PC-9 (cell line): ENCODE results near the gene DICER1. TPM values are rescaled to one million over a fixed set of nuclear protein-coding genes. Genes with fewer than 3 reads are reported as not detected.

Source experiments
- BruUV-seq: library from RNA; stranded (reverse); fragments of 400-500 nt; replicated peaks from 2 replicates; lab custom pipeline; 2021; lab: Mats Ljungman, UMichigan
- CTCF ChIA-PET: fragments of 300-600 bp; sonication (Branson Sonifier 250); formaldehyde crosslinking; loops from one replicate; lab custom pipeline; 2022; ENCODE audit warnings: antibody characterized with exemption; lab: Charles Lee
- POLR2A ChIA-PET: fragments of 300-600 bp; sonication (Branson Sonifier 250); formaldehyde crosslinking; loops from one replicate; lab custom pipeline; 2022; ENCODE audit warnings: antibody characterized with exemption; ENCODE audit not compliant: unreplicated experiment; lab: Charles Lee
- DNase-seq, 2 experiments: peaks; one replicate each; pipeline versions ENCODE4 v3.0.0 to v3.0.0-alpha.2; 2015 to 2022; ENCODE audit warnings: mixed read lengths in 1 of 2
- H2AFZ ChIP-seq: fragments of 200-600 bp; sonication (generic); 2 replicates; pipeline ENCODE4 v1.8.1; 2017; ENCODE audit warnings: antibody characterized with exemption
- H3F3A ChIP-seq: fragments of 200-600 bp; sonication (generic); 2 replicates; pipeline ENCODE4 v1.8.1; 2017; ENCODE audit warnings: antibody characterized with exemption, mild to moderate bottlenecking, low read depth; ENCODE audit not compliant: insufficient read depth
- H3K27ac ChIP-seq: fragments of 200-600 bp; sonication (generic); 2 replicates; pipeline ENCODE4 v1.6.1; 2016; ENCODE audit warnings: mixed run types
- H3K27me3 ChIP-seq: fragments of 200-600 bp; sonication (generic); 2 replicates; pipeline ENCODE4 v1.6.1; 2016; ENCODE audit warnings: low read depth, mixed run types; ENCODE audit not compliant: insufficient read depth
- H3K36me3 ChIP-seq: fragments of 200-600 bp; sonication (generic); 2 replicates; pipeline ENCODE4 v1.6.1; 2016; ENCODE audit warnings: low read depth, mixed run types
- H3K4me1 ChIP-seq: fragments of 200-600 bp; sonication (generic); replicated peaks from 2 replicates; pipeline ENCODE4 v1.6.1; 2016; ENCODE audit warnings: mixed run types; ENCODE audit not compliant: insufficient read depth
- H3K4me2 ChIP-seq: fragments of 200-600 bp; sonication (generic); 2 replicates; pipeline ENCODE4 v1.6.1; 2017; ENCODE audit warnings: mixed run types
- H3K4me3 ChIP-seq: fragments of 200-600 bp; sonication (generic); 2 replicates; pipeline ENCODE4 v1.6.1; 2016; ENCODE audit warnings: mixed run types
- H3K79me2 ChIP-seq: fragments of 200-600 bp; sonication (generic); 2 replicates; pipeline ENCODE4 v1.6.1; 2017; ENCODE audit warnings: low read depth, mixed run types
- H3K9me2 ChIP-seq: fragments of 200-600 bp; sonication (generic); 2 replicates; pipeline ENCODE4 v1.8.1; 2017; ENCODE audit warnings: mild to moderate bottlenecking; ENCODE audit not compliant: insufficient read depth
- H3K9me3 ChIP-seq: fragments of 200-600 bp; sonication (generic); 2 replicates; pipeline ENCODE4 v1.8.1; 2016; ENCODE audit warnings: low read depth; ENCODE audit not compliant: insufficient read depth
- H4K20me1 ChIP-seq: fragments of 200-600 bp; sonication (generic); 2 replicates; pipeline ENCODE4 v1.8.1; 2017; ENCODE audit not compliant: insufficient read depth
- EZH2 ChIP-seq: fragments of 200-600 bp; sonication (generic); IDR thresholded peaks from 2 replicates; pipeline ENCODE4 v1.8.0; 2017; ENCODE audit warnings: antibody characterized with exemption, low read depth
- intact Hi-C: fragments of 100-400 bp; cut with micrococcal nuclease; formaldehyde crosslinking; loops from one replicate; pipeline ENCODE4 v1.10.0; 2022; ENCODE audit not compliant: unreplicated experiment
- total RNA-seq: library from RNA; stranded (reverse); gene quantifications from 2 replicates; pipeline ENCODE4 v1.2.3, GENCODE V29; 2021
- TF ChIP-seq, protein P1 (sequence below): fragments of 200-600 bp; sonication (generic); conservative IDR thresholded peaks from 2 replicates; pipeline ENCODE4 v1.6.1; 2017; ENCODE audit warnings: mixed run types, antibody characterized with exemption, mild to moderate bottlenecking, moderate library complexity

DICER1 gene
- total RNA-seq, 1 experiment from 2014 or later: 15.1 TPM

DNA sequence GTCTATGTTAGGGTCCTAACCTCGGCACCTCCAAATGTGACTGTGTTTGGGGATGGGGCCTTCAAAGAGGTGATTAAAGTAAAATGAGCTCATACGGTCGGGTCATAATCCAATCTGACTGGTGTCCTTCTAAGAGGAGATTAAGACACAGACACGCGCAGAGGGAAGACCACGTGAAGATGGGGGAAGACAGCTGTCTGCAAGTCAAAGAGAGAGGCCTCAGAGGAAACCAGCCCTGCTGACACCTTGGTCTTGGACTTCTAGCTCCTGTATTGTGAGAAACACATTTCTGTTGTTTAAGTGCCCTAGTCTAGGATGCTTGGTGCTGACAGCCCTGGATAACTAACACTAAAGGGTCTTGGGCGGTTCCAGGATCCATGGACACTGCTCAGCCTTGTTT is 109.6 kb downstream of the DICER1 start:
- TF ChIP-seq EZH2: no peak
- TF ChIP-seq, protein P1, sequence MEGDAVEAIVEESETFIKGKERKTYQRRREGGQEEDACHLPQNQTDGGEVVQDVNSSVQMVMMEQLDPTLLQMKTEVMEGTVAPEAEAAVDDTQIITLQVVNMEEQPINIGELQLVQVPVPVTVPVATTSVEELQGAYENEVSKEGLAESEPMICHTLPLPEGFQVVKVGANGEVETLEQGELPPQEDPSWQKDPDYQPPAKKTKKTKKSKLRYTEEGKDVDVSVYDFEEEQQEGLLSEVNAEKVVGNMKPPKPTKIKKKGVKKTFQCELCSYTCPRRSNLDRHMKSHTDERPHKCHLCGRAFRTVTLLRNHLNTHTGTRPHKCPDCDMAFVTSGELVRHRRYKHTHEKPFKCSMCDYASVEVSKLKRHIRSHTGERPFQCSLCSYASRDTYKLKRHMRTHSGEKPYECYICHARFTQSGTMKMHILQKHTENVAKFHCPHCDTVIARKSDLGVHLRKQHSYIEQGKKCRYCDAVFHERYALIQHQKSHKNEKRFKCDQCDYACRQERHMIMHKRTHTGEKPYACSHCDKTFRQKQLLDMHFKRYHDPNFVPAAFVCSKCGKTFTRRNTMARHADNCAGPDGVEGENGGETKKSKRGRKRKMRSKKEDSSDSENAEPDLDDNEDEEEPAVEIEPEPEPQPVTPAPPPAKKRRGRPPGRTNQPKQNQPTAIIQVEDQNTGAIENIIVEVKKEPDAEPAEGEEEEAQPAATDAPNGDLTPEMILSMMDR: no peak
- POLR2A ChIA-PET: no interaction called here
- BruUV-seq: no TSS peak

DNA sequence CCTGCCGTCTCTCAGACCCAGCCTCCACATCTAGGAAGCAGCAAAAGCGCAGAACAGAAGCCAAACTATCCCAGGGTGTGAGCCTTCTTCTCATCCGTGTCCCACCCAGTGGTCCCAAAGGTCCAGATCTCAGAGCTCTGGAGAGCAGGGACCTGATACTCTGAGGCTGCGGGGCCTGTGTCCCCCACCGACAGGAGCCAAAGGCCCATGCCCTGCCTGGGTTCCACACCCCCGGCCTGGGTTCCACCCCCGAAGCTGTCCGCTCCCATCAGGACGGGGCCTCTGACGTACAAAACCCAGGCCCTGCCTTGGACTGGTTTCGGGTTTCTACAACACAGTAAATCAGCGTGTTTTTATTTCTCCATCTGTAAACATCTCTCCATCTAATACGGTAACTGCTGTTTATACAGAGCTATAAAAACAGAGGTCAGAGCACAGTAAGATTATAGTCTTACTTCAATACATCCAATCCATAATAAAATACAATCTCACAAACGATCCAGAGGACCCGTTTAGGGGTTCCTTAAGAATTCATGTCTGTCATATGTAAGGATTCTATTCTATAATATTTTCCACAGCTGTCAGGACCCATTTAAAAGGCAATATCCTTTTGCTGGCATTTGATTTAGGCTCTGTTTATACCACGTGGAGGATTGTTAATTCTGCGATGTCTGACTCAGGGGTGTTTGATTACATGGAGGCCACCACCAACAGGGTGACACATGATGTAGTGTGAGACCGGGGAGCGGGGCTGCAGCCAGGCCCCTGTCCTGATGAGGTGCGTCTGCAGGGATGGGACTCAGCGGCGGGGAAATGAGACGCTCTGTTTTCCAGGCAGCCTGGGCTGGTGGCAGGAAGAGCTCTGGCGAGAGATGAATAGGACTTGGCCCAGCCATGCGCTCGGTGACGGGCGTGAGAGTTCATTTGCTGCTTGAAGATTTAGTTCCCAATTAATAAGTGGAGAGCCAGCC is 110.3 kb downstream of the DICER1 start:
- H3K9me2 ChIP-seq: no peaks in the 10 kb centered on the region
- H3K79me2 ChIP-seq: no peaks in the 10 kb centered on the region
- H3K4me2 ChIP-seq: no peak overlapping the region
- no peak for DNase-seq
- no peak overlapping the region for H2AFZ ChIP-seq
- intact Hi-C loops: no loop called here
- H3K27ac ChIP-seq: no peak overlapping the region
- ChIA-PET POLR2A (no interaction called here), CTCF (no interaction called here)
- H4K20me1 ChIP-seq: no peaks in the 10 kb centered on the region
- TF ChIP-seq, protein P1: no peak
- TF ChIP-seq EZH2: no peak
- H3K36me3 ChIP-seq: no peaks in the 10 kb centered on the region
- H3K27me3 ChIP-seq: peaks cover 81% of the 10 kb centered on the region
- no TSS peak for BruUV-seq
- no peaks in the 10 kb centered on the region for H3K9me3 ChIP-seq
- no peaks in the 10 kb centered on the region for H3F3A ChIP-seq
- H3K4me3 ChIP-seq: no peak overlapping the region
- no peaks in the 10 kb centered on the region for H3K4me1 ChIP-seq

More for the DNA sequence above, 109.6 kb downstream of the DICER1 start:
- Histone ChIP-seq H3K36me3 (no peaks in the 10 kb centered on the region), H3K79me2 (no peaks in the 10 kb centered on the region), H3K4me2 (no peak overlapping the region), H3K9me2 (no peaks in the 10 kb centered on the region), H4K20me1 (no peaks in the 10 kb centered on the region), H3F3A (no peaks in the 10 kb centered on the region), H3K9me3 (no peaks in the 10 kb centered on the region), H3K4me3 (no peak overlapping the region), H3K27me3 (peaks cover 73% of the 10 kb centered on the region), H3K4me1 (no peaks in the 10 kb centered on the region), H3K27ac (no peak overlapping the region), H2AFZ (no peak overlapping the region)
- intact Hi-C loops: no loop called here
- DNase-seq: no peak
- CTCF ChIA-PET: no interaction called here

DNA sequence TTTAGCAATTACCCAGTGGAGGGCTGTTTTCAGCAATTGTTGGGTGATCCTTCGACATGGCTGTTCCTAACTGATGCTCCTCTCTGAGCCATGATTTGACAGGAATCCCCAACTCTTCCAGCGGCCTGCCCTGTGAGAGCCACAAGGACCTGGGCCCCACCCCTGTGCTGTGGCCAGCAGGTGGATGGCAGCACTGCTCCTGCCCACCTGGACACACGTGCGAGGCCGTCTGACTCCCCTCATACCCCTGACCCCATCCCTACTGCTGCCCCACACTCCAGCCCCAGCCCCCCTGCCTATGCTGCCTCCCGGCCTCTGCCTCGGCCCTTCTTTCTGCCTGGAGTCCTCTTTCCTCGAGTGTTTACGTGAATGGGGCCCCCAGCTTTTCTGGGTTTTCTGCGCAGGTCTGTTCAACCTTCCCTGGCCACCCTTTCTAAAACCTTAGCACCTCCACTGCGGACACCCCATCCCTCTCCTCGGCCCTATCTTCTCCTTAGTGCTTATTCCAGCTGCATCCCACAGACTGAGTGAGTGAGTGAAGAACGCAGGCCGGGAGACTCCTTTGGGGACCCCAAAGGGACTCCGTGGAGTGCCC is 111.4 kb downstream of the DICER1 start:
- no peaks in the 10 kb centered on the region for H3K36me3 ChIP-seq
- H3K9me3 ChIP-seq: no peaks in the 10 kb centered on the region
- ChIA-PET POLR2A (no interaction called here), CTCF (no interaction called here)
- no peak overlapping the region for H3K4me3 ChIP-seq
- H3K4me1 ChIP-seq: no peaks in the 10 kb centered on the region
- H3K4me2 ChIP-seq: no peak overlapping the region
- H4K20me1 ChIP-seq: no peaks in the 10 kb centered on the region
- H3K79me2 ChIP-seq: no peaks in the 10 kb centered on the region
- no peak overlapping the region for H3K27ac ChIP-seq
- intact Hi-C loops: no loop called here
- peaks cover 87% of the 10 kb centered on the region for H3K27me3 ChIP-seq
- no peaks in the 10 kb centered on the region for H3F3A ChIP-seq
- no peaks in the 10 kb centered on the region for H3K9me2 ChIP-seq
- no peak for DNase-seq
- BruUV-seq: no TSS peak
- no peak overlapping the region for H2AFZ ChIP-seq
- TF ChIP-seq EZH2: no peak
- TF ChIP-seq, protein P1: no peak
